ENCODE data around the gene USP13.
"Not testable (repeated sequence)": the region's sequence is repeated elsewhere in the genome, so short reads cannot be mapped to it uniquely, and the experiment has no call there.

Gene USP13

GRCh38 chr3:179652447-179653095 is at the start of gene USP13:
Gene USP13 (plus strand): TSS chr3:179653040. CDS start chr3:179653226, 186 bp downstream.
- FAIRE-seq, result no peak

- no peak for FAIRE-seq
Measured at GRCh38 chr3:179603321-179603720, 49.5 kb upstream of the USP13 start.

- peak; percentile 15 for FAIRE-seq
Measured at GRCh38 chr3:179603831-179604230, 49.0 kb upstream of the USP13 start.

- FAIRE-seq, result peak; percentile 90
Measured at GRCh38 chr3:179604321-179605078, 48.3 kb upstream of the USP13 start, which contains the start of the genes MRPL47 and NDUFB5. Gene MRPL47 (minus strand): TSS chr3:179604638. CDS start chr3:179604624, 14 bp downstream. Gene NDUFB5 (plus strand): TSS chr3:179604794. CDS start chr3:179604816, 22 bp downstream.

- FAIRE-seq, result no peak
Measured at GRCh38 chr3:179606534-179607085, 46.2 kb upstream of the USP13 start.

GRCh38 chr3:179608931-179609720 is 43.7 kb upstream of the USP13 start:
- FAIRE-seq, result no peak

GRCh38 chr3:179610066-179610465 is 42.8 kb upstream of the USP13 start:
- FAIRE-seq, result no peak

- no peak for FAIRE-seq
Measured at GRCh38 chr3:179613807-179614206, 39.0 kb upstream of the USP13 start.

GRCh38 chr3:179615458-179616173 is 37.2 kb upstream of the USP13 start:
- no peak for FAIRE-seq

- FAIRE-seq, result no peak
Measured at GRCh38 chr3:179622023-179622422, 30.8 kb upstream of the USP13 start.

GRCh38 chr3:179624451-179624850 is 28.4 kb upstream of the USP13 start:
- FAIRE-seq, result no peak

GRCh38 chr3:179630753-179631451 is 21.9 kb upstream of the USP13 start:
- FAIRE-seq, result no peak

- FAIRE-seq, result no peak
Measured at GRCh38 chr3:179640469-179640868, 12.4 kb upstream of the USP13 start.

GRCh38 chr3:179642871-179643270 is 10.0 kb upstream of the USP13 start:
- no peak for FAIRE-seq

GRCh38 chr3:179643837-179644236 is 9.0 kb upstream of the USP13 start:
- not testable (repeated sequence) for FAIRE-seq

GRCh38 chr3:179646177-179646576 is 6.7 kb upstream of the USP13 start:
- no peak for FAIRE-seq

GRCh38 chr3:179651687-179652446 is 973 bp upstream of the USP13 start:
- no peak for FAIRE-seq

GRCh38 chr3:179653096-179653797 is 407 bp downstream of the USP13 start:
- FAIRE-seq, result no peak

- FAIRE-seq, result no peak
Measured at GRCh38 chr3:179655236-179655635, 2.4 kb downstream of the USP13 start.

GRCh38 chr3:179658606-179659005 is 5.8 kb downstream of the USP13 start:
- no peak for FAIRE-seq
